DMS53 (cell line): Measurements from ENCODE around the gene EXT2.

ENCODE experiments used
- DNase-seq: peaks from one replicate; lab custom pipeline; 2025; lab: John Stamatoyannopoulos, UW

EXT2 gene

DNA sequence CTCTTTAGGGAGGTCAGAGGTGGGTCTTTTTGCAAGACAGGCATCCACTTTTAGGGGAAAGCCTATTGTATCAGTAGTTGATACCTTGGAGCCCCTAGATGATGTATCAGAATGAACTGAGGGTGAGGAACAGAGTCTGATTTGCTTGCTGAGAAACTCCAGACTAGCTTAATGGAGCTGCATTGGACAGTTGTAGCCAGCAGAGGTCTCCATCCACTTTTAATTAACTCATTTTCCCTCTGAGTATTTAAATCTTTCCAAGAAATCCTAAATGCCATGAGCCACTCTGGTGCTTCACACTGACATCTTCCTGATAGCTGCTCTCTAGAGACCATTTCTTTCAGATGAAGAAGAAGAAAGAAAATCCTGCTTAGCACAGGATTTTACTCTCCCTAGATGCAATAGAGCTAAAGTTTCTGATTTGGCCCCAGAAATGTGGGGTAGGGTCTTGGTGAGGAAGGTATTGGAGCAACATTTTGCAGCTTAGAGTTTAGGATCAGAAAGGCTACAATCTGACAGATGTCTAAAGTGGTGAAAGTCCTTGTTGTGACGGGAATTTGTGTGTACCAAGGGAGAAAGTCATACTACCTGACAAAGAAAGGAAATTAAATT is 38.0 kb downstream of the EXT2 start:
- peak; percentile 41 for DNase-seq

DNA sequence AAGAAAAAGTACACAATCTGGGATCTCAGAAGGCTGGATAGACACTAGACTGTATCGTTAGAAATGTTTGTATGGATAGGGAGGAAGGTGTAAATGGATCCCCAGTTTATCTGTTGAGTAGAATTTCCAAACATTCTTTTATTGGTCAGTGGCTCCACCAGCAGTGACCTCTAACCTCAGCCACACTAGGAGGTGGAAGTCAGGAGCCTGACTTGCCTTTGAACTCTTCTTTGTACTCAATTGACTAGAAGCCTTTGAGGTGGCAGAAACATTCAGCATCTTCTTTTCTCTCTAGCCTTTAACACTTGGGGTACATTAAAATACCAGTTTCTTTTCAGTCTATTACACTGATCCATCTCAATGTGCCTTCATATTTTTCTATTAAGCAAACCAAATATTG is 39.1 kb downstream of the EXT2 start:
- no peak for DNase-seq

DNA sequence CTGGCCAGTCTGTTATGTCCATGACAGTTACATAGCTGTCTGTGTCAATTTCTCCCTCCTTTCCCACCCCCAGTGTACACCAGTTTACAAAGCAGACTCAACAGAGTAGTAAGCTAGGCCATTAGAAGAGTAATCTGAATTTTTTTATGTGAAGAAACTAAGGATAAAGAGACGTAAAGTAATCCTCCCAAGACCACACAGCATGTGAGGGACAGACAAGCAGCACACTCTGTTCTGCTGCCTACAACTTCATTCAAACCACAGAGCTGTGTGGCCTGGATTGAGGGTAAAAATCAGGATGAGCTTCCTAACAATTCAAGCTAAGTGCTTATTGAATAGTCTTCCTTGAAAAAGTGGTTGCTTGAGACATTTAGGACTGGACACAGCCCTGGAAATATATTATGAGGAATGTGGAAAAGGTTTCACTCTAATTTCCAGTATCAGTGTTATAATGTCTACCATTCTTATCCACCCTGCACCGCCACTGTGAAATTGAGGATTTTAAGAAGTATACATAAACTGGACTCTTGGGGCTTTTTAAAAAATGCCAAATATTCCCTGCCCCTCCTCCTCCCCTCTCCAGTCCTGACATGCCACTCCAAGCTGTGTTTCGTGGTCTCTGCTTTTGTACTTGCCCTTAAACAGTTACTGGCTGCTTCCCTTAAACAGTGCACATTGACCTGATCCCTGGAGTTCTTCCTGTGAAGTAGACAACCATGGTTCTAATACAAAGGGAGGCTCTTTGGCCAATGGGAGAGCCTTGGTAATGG is 40.9 kb downstream of the EXT2 start:
- no peak for DNase-seq

GRCh38 chr11:44137057-44137456 is 41.6 kb downstream of the EXT2 start:
- no peak for DNase-seq

DNA sequence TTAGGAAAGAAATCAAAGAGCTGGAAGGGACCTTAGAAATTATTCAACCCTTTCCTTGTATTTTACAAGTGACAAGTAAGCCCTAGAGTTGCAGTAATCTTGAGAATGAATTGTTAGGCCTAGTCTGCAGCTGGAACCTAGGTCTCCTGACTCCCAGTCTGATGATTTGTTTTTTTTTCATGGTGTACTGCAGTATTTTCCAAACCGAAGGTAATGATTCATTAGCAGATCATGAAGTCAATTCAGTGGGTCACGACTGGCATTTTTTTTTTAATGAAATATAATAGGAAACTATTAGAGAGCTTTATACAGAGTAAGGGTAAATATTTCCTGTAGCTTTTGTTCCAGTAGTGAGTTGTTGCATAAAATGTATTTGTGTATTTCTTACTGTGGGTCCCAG is 42.8 kb downstream of the EXT2 start:
- no peak for DNase-seq

GRCh38 chr11:44138980-44139379 is 43.5 kb downstream of the EXT2 start:
- no peak for DNase-seq

DNA sequence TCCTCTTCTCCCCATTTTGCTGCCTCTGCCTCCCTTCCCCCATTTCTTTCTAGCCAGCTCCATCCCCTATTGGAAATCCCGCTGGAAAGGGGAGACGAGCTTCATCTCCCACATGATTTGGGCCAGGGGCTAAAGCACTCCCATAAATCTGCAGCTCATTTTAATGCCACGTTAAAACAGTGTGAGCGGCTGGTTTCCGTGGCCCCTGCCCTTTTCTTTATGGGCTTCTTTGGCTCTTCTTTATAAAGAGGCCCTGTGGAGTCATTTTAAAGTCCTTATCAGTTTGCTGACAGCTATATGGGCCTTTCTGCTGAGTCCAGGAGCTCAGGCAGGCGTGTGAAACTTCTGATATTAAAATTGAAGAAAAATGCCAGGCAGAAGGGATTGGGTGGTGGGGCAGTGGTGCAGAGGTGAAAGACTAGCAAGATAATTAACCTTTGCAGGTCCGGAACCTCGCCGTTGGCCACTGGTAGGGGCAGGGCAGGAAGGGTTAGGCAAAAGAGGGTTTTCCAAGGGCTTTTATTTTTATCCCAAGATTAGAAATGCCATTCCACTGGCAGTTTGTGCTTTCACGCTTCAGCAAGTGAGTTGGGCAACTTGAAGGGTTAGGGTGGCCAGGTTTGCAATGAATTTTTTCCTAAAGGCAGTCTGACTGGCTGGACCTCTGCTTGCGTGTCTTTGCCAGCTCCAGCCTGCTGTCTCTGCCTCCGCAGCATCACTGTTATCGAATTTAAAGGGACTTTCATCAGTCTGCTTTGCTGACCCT is 44.3 kb downstream of the EXT2 start:
- DNase-seq, result no peak

DNA sequence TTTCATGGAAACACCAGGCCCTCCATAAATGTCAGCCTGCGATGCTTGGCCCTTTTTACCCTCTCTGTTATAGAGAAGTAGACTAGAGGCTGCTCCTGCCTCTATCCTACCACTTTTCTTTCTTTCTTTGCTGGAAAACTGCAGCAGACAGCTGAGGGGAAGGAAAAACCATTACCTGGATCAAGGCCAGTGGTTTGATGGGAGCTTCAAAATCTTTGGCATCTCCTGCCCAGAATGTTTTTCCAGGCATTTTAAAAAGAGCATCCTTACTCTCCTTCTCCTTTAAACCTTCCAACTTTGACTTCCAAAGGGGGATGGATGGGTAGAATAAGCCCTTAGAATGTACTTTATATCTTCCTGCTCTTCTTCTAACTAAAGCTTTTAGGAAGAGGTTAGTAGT is 44.9 kb downstream of the EXT2 start:
- DNase-seq, result no peak

DNA sequence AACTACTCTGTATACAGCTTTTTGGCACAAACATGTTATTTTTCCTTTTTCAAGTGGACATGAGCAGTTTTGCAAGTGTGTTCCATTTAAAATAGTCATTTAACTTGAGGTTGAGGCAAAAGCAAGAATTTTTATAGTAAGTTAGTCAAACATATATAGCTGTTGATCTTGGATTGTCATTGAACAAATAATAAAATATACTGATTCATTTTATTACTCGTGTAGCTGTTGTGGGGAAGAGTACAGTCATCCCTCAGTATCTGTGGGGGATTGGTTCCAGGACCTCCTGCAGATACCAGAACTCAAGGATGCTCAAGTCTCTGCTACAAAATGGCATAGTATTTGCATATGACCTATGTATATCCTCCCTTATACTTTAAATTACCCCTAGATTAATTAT is 45.3 kb downstream of the EXT2 start:
- DNase-seq, result no peak

DNA sequence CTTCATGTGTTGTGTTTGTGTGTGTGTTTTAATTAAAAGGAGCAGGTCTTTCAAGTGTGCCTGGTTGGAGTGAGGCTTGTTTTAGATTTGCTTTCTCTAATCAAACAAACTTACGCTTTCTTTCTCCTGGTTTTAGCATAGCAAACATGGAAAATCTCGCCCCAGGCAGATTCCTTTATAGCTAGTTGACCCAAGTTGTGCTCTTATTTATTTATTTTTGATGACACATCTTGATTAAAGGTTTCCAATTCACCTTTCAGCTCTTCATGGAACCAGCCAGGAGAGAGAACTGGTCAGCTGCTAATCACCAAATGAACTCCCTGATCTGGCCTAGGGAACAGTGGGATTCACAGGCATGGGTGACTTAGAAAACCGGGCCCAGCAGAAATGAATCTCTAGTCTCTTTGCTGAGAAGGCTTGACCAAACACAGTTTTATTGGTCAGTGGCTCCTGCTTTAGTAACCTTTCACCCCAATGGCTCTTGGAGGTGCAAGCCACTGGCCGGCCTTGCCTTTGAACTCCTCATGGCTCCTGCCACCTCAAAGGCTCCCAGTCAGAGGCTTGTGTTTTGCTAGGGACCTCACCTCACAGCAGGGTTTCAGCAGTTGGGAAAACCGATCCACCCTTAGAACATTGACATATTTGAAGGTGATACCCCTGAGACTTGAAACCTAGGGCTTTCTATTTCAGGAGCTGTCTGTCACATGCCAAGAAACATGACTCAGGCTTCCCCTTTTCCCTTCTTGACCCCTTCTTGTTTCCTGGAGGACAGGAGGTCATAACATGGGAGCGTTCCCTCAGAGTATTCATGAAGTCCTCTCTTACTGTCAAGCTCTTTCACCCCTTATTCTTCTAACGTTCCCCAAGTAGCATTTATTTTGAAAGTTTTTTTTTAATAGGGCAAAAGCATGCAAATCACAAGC is 48.8 kb downstream of the EXT2 start:
- DNase-seq, result no peak

GRCh38 chr11:44145011-44145775 is 49.7 kb downstream of the EXT2 start:
- no peak for DNase-seq

DNA sequence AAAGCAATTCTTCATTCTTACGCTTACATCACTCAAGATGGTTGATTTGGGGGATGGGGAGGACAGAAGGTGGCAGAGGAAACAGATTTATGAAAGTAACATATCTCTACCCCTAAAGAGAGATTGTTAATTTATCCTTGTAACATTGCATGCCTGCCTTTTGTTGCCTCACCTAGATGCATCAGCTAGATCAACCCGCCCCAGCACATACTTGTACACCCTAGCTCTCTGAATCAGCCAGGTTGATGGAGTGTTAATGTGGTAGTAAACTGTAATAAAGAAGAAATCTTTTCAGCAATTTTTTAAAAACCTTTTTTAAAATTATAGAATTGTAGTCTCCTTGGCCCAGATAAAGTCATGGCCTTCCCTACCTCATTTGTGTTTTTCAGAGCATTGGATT is 51.5 kb downstream of the EXT2 start:
- no peak for DNase-seq

GRCh38 chr11:44147751-44148150 is 52.3 kb downstream of the EXT2 start:
- DNase-seq, result no peak

GRCh38 chr11:44149651-44150050 is 54.2 kb downstream of the EXT2 start:
- no peak for DNase-seq

DNA sequence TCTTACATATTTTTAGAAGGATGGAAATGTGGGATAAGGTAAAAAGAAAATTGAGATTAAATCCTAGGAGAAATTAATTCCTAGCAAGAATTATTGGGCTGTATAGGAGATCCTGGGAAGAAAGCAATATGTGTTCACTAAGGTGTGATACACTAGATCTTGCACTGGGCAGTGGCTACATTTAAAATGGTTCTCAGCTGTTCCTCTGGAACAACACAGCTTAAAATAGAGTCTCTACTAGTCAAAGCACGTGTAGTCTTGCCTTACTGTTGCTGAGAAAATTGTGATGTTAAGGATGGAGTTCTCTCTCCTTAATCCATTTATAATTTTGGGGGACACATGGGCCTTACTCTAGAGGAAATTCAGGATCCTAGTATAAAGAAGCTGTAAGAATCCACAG is 54.9 kb downstream of the EXT2 start:
- no peak for DNase-seq

GRCh38 chr11:44157019-44157418 is 61.5 kb downstream of the EXT2 start:
- DNase-seq, result no peak

DNA sequence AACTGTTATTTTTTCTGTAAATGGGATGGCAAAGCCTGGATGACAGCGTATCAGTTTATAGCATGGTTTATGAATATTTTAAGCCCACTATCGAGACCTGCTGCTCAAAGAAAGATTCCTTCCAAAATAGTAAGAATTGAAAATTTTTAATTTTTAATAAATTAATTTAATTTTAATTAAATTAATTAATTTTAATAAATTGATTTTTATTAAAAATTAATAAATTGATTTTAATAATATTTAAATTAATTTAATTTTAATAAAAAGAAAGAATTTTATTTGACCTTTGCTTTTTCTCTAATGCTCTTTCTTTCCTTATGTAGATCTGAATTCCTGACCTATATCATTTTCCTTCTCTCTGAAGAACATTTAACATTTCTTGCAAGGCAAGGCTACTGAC is 62.9 kb downstream of the EXT2 start:
- no peak for DNase-seq

- no peak for DNase-seq
Observed at GRCh38 chr11:44159848-44160721, 64.6 kb downstream of the EXT2 start.

- DNase-seq, result no peak
Observed at GRCh38 chr11:44162004-44162403, 66.5 kb downstream of the EXT2 start.

DNA sequence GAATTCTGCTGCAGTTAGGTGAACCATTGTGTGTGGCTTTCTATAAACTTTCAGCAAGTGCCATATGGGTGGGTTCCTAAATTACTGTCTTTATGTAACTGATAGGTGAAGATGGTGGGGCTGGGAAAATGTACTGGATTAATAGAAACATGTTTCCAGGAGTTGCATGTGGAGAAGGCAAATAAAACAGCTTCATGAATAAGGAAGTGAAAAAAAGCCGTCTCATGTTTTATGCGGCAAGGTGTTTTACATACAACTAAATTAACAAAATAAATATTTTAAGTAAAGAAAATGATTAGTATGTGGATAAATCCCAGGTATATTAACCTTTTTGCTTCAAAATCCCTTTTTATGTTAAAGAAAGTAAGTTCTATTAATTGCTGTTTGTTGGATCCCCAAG is 67.2 kb downstream of the EXT2 start:
- DNase-seq, result no peak
